ENCODE measurements around the gene DOCK1.

DOCK1 gene

GRCh38 chr10:127368929-127369328, 463.7 kb downstream of the DOCK1 start:
- DNase-seq = no peak

- no peak for DNase-seq
Measured at GRCh38 chr10:127370601-127371000, 465.4 kb downstream of the DOCK1 start.

- no peak for DNase-seq
Measured at GRCh38 chr10:127372361-127372760, 467.1 kb downstream of the DOCK1 start.

GRCh38 chr10:127374074-127374680, 468.9 kb downstream of the DOCK1 start:
- DNase-seq = no peak

- no peak for DNase-seq
Measured at GRCh38 chr10:127374901-127375300, 469.7 kb downstream of the DOCK1 start.

- DNase-seq = no peak
Measured at GRCh38 chr10:127375461-127375860, 470.2 kb downstream of the DOCK1 start.

- no peak for DNase-seq
Measured at GRCh38 chr10:127376071-127376470, 470.8 kb downstream of the DOCK1 start.

- DNase-seq = no peak
Measured at GRCh38 chr10:127378628-127379027, 473.4 kb downstream of the DOCK1 start.

GRCh38 chr10:127384532-127384931, 479.3 kb downstream of the DOCK1 start:
- DNase-seq = no peak

GRCh38 chr10:127385066-127385465, 479.8 kb downstream of the DOCK1 start:
- no peak for DNase-seq

- no peak for DNase-seq
Measured at GRCh38 chr10:127386606-127387327, 481.5 kb downstream of the DOCK1 start.

- DNase-seq = no peak
Measured at GRCh38 chr10:127391875-127392274, 486.6 kb downstream of the DOCK1 start.

- no peak for DNase-seq
Measured at GRCh38 chr10:127392351-127393235, 487.4 kb downstream of the DOCK1 start.

GRCh38 chr10:127398140-127398970, 493.1 kb downstream of the DOCK1 start:
- DNase-seq = peak; percentile 68

GRCh38 chr10:127398971-127399365, 493.7 kb downstream of the DOCK1 start:
- no peak for DNase-seq

- no peak for DNase-seq
Measured at GRCh38 chr10:127399668-127400067, 494.4 kb downstream of the DOCK1 start.

- no peak for DNase-seq
Measured at GRCh38 chr10:127400216-127400615, 495.0 kb downstream of the DOCK1 start.

- no peak for DNase-seq
Measured at GRCh38 chr10:127402596-127403409, 497.6 kb downstream of the DOCK1 start.

GRCh38 chr10:127405221-127405620, 500.0 kb downstream of the DOCK1 start:
- peak; percentile 50 for DNase-seq

GRCh38 chr10:127406018-127406550, 500.9 kb downstream of the DOCK1 start:
- no peak for DNase-seq

- DNase-seq = no peak
Measured at GRCh38 chr10:127407551-127407950, 502.3 kb downstream of the DOCK1 start.

Data from fibroblast of skin of abdomen (primary cell).